NCI-H1417 treated with DMSO at 0.1 percent for 48 hours (cell line): ENCODE measurements around the gene KIF5B.
"Not testable (repeated sequence)": the region's sequence is repeated elsewhere in the genome, so short reads cannot be mapped to it uniquely, and the experiment has no call there.

ENCODE experiments used
- DNase-seq: peaks from one replicate; lab custom pipeline; 2025; lab: John Stamatoyannopoulos, UW

The KIF5B gene

DNA sequence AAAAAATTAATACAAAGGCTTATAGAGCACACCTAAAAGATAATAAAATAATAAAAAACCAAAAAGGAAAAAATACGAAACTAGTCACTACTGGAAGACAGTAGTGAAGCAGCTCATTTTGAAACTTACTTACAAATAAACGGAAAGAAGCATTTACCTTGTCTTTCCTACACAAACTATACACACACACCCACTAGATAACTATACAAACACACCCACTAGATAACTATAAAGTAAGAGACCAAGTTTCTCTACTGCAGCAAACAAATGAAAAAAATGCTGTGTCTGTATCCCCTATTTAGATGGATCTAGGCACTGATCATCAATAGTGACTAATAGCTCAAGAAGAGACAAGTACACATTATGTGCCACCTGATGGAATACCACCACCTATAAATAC lies 49.2 kb downstream of the KIF5B start:
- DNase-seq, result no peak

DNA sequence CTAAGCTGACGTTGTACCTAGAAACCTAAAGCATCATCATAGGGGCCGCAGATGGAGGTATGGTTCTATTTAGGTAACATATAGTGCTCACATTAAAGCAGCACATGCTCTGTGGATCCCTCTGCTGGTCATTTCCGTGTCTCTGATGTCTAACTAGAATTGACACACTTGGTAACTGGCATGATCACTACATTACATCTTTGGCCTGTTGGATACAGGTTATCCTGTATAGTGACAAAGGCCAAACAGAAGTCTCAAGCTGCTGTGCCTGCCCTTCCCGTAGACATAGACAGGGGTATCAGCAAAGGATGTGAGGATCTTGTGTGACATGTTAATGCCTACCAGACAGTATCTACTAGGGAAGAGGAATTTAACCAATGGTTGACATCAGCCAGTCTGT lies 51.2 kb downstream of the KIF5B start:
- no peak for DNase-seq

DNA sequence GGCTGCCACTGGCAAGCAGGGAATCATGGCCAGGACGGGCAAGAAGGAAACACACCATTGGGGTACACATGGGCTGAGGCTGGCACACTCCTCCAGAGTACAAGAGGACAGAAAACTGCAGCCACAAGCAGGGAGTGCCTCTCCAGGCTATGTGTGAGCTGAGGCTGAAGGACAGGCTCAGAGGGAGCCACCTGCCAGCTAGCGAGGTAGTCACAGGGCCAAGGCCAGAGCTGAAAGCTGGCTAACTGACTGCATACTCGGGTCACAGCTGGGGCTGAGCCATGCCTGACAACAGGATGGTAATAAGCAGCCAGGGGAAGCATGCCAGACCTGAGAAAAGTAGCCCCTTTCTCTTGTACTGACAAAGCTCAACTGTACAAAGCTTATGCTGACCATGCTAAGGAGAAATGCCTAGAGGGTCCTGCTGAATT lies 52.0 kb downstream of the KIF5B start:
- no peak for DNase-seq

DNA sequence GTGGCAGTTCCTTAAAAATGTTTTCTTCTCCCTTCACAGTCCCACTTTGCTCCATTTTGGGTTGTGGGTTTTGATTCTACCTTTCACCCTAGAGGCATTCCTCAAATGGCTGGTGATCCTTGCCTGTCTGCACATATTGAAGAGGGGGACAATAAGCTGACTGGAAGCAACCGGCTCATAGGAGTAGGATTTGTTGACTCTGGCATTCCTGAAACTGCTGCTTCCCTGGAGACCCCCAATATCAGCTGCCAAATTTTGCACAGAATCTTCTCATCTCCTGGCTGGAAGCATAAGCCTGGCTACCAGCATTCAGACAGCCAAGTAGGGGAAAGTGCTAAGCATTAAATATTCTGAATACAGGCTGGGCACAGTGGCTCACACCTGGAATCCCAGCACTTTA lies 53.7 kb downstream of the KIF5B start:
- DNase-seq, result no peak

DNA sequence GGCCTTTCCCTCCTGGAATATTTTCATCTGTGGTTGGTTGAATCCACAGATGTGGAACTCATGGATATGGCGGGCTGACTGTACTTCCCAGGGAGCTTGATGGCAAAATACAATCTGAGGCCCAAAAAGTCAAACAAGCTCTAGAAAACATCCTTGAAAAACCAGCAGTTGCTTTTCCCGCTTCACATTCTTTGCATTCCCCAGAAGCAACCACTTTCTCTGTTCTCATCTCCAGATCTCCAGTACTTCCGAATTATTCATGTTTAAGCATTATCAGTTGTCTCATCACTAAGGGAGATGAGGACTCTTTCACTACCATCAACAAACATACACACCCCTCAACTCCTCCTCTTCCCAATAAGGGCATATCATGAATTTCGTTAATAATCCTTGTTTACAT lies 55.3 kb downstream of the KIF5B start:
- no peak for DNase-seq

DNA sequence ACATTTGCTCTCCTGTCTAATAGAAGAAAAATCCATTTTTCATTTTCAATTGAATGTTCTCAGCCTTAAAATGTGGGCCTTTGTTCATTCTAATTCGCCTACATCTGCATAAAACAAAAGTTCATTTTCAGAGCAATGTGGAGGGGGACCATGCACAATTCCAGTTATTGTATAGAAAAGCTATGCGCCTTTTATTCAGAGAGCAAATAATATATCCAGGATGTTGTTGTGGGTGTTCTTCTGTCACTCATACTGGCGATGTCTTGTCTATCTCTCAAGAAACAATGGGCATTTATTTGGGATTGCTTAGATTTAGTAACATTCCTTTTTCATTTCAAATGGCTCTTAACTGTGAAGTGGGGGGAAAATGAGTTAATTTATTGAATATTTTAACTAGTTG lies 56.4 kb downstream of the KIF5B start:
- no peak for DNase-seq

DNA sequence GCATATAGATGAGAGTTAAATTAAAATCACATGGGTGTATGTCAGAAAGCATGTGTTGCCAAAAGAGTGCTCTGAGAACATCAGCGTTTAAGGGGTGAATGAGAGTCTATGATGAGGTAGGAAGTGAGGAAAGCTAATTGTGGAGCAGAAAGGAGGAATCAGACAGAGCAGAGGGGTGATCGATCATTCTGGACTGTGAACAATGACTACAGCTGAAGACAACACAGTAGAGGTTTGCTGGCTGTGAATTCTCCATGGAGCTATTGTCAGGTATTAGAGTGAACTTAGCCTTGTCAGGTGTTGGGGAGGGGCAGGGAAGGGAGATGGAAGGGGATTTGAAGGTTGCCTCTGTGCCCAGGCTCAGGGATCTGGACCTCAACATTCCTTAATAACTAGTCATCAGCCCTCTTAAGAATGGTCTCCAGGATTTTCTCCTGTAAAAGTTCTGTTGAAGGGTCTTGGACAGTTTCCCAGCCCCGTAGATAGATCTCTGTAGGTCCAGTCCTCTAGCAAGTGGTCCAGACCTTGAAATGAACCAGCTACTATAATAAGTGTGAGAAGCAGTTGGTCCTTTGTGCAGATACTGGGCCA lies 57.1 kb downstream of the KIF5B start:
- no peak for DNase-seq

DNA sequence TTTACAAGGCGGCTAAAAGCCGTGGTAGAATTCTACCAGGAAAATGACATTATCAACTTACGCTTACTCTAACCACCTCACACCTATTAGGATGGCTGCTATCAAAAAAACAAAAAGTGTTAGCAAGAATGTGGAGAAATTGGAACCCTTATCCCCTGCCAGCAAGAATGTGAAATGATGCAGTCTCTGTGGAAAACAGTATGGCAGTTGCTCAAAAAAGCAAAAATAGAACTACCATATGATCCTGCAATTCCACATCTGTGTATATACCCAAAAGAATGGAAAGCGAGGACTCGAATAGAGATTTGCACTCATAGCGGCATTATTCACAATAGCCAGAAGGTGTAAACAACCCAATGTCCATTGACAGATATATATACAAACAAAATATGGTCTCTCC lies 61.3 kb downstream of the KIF5B start:
- no peak for DNase-seq

DNA sequence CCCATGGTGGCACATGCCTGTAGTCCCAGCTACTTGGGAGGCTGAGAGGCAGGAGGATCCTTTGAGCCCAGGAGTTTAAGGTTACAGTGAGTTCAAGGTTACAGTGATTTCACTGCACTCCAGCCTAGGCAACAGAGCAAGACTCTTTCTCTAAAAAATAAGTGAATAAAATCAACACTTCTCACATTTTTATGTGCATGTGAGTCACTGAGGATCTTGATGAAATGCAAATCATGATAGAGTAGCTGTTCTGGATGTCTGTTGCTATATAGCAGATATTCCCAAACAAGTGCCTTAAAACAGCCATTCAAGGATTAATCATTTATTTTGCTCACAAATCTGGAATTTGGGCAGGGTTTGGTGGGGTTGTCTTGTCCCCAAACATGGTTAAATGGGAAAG lies 65.3 kb downstream of the KIF5B start:
- no peak for DNase-seq

DNA sequence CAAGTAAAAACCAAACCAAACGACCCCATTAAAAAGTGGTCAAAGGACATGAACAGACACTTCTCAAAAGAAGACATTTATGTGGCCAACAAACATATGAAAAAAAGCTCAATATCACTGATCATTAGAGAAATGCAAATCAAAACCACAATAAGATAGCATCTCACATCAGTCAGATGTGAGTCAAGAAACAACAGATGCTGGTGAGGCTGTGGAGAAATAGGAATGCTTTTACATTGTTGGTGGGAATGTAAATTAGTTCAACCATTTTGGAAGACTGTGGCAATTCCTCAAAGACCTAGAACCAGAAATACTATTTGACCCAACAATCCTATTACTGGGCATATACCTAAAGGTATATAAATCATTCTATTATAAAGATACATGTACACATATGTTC lies 68.4 kb downstream of the KIF5B start:
- DNase-seq, result not testable (repeated sequence)

DNA sequence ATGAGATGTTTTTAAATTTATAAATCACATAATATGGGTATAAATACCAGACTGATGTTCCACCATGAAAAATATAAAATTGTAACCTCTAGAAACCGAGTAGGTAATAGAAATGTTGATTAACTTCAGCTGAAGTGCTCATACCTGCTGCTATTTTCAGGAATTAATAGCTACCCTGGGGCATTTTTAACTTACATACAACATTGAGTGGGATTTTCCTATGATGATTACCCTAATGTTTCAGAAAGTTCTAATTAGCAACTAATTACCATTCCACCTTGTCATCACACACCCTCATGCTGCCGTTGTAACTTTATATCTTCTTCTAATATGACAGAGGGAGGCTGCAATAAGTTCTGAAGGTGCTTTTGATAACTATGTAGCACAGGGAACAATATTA lies 74.1 kb downstream of the KIF5B start:
- DNase-seq, result no peak

DNA sequence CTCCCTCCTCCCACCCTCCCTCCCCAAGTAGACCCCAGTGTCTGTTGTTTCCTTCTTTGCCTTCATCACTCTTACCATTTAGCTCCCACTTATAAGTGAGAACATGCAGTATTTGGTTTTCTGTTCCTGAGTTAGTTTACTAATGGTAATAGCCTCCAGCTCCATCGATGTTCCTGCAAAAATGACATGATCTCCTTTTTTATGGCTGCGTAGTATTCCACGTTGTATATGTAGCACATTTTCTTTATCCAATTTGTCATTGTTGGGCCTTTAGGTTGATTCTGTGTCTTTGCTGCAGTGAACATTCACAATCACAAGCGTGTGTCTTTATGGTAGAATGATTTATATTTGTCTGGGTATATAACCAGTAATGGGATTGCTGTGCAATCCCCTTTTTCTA lies 75.8 kb downstream of the KIF5B start:
- no peak for DNase-seq

DNA sequence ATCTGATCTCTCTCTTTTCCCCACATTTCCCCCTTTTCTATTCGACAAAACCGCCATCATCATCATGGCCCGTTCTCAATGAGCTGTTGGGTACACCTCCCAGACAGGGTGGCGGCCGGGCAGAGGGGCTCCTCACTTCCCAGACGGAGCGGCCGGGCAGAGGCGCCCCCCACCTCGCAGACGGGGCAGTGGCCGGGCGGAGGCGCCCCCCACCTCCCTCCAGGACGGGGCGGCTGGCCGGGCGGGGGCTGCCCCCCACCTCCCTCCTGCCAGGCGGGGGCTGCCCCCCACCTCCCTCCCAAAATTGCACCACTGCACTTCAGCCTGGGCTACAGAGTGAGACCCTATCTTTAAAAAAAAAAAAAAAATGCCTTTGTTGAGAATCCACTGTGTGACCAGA lies 77.2 kb downstream of the KIF5B start:
- DNase-seq, result not testable (repeated sequence)

DNA sequence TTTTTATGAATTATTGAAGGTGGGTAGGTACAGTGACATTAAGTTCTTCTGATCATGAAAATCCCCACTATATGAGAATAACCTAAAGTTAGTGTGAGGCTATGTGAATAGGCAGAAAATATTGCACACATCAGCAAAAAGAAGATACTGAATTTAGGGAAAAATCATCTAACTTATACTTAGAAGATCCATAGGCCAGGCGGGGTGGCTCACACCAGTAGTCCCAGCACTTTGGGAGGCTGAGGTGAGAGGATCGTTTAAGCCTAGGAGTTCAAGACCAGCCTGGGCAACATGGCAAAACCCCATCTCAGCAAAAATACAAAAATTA lies 78.1 kb downstream of the KIF5B start:
- DNase-seq, result no peak

DNA sequence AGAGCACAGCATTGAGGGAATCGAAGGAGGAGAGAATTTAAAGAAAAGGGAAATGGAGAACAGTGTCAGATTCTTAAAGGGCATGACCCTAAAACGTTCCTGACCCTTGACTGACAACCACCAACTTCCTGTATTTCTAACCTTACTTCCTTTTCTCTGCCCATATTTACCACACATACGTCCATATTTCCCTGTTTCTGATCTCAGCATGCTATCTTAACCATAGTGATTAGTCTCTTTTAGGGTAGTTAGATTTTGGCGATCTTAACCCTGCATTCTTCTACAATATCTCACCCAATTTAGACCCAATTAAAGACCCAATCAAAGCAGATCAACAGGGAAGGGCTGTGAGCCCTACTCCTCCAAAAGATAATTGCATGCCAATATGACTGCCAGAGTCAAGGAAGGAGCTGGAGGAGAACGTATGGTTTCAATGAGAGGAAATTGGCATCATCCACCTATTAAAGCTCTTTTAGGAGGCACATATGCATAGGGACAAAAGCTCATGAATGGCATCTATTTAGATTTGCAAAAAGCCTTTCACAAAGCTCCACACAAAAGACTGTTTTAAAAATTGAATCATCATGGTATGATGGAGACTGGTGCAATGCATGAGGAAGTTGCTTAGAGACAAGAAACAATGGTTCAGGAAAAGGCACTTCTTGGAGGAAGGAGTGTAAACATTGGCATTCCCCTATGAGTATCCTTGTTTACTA lies 78.6 kb downstream of the KIF5B start:
- DNase-seq, result no peak

DNA sequence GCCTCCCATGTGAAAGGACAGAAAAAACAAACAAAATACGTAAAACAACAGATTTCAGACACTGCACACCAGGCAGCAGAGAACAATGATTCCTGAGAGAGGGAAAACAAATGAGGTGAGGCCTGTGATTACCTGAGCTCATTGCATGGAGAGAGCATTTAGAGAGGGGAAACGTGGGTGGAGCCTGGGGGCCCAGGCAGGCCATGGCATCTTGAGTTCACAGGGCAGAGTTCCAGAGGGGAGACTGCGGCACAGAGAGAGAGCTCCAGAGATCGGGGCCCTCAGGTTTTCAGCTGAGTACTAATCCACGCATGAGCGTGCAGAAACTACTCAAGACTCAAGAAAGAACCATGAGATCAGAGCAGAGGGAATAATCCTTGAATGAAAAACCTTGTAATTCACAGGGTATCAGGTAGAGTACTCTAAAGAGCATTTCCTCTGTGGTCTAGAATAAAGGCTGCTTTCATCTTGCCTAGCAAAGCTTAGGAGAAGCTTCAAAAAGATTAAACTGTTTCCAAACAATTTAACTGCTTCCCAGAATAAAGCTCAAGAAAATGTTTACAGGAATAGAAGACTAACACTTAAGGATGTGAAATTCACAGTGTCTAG lies 81.0 kb downstream of the KIF5B start:
- no peak for DNase-seq

DNA sequence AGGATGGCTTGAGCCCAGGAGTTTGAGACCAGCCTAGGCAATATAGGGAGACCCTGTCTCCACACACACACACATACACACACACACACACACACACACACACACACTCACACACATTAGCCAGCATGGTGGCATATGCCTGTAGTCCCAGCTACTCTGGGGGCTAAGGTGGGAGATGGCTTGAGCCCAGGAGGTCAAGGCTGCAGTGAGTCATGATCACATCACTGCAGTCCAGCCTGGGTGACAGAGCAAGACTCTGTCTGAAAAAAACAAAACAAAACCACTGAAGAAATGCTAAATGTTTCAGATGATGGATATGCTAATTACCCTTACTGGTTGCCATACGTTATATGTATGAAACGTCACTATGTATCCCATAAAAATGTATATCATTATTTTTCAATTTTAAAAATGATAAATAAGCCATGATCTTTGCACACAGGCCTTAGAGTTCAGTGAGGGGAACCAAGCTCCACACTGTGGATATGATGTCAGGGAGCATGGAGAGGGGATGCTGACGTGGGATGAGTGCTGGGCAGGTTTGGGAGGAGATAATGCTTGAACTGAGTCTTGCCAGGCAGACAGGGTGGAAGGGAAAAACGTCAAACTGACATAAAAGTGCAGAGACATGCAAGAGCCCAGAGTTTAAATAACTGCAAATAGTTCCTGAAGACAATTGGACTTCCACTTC lies 81.6 kb downstream of the KIF5B start:
- DNase-seq, result no peak

DNA sequence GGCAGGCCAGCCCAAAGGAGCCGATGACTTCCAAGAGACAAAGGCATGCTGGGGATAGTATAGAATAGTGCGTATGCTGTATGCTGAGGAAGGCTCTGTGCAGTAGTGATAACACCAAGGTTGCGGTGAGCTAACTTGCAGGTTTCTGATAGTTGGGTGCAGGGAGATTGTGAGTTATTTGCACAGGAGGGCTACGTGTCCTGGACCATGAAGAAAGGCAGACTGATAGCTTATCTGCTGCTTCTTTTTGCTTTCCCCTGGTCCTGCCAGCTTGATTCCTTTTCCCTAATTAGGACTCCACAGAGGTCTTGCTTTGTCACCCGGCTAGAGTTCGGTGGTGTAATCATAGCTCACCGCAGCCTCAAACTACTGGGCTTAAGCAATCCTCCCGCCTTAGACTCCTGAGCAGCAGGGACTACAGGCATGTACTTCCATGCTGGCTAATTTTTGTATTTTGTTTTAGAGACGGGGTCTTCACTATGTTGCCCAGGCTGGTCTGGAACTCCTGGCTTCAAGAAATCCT lies 83.6 kb downstream of the KIF5B start:
- DNase-seq, result no peak

DNA sequence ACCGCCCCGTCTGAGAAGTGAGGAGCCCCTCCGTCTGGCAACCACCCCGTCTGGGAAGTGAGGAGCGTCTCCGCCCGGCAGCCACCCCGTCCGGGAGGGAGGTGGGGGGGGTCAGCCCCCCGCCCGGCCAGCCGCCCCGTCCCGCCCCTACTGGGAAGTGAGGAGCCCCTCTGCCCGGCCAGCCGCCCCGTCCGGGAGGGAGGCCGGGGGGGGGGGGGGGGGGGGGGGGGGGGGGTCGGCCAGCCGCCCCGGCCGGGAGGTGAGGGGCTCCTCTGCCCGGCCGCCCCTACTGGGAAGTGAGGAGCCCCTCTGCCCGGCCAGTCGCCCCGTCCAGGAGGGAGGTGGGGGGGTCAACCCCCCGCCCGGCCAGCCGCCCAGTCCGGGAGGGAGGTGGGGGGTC lies 86.4 kb downstream of the KIF5B start:
- DNase-seq, result not testable (repeated sequence)

DNA sequence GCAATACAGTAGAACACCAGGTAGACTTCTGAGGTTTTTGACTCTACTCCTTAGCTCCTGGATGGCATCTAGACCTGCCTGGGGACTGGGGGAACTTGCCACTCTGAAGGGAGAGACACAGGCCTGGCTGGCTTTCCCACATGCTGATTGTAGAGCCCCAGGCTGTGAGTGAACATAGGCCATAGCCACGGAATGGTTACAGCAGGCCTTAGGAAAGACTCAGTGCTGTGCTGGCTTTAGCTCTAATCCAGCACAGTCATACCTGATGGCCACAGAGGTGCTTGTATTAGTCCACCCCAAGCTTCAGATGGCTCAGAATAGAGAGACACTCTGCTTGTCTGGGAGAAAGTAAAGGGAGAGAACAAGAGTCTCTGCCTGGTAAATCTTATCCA lies 92.6 kb downstream of the KIF5B start:
- no peak for DNase-seq

DNA sequence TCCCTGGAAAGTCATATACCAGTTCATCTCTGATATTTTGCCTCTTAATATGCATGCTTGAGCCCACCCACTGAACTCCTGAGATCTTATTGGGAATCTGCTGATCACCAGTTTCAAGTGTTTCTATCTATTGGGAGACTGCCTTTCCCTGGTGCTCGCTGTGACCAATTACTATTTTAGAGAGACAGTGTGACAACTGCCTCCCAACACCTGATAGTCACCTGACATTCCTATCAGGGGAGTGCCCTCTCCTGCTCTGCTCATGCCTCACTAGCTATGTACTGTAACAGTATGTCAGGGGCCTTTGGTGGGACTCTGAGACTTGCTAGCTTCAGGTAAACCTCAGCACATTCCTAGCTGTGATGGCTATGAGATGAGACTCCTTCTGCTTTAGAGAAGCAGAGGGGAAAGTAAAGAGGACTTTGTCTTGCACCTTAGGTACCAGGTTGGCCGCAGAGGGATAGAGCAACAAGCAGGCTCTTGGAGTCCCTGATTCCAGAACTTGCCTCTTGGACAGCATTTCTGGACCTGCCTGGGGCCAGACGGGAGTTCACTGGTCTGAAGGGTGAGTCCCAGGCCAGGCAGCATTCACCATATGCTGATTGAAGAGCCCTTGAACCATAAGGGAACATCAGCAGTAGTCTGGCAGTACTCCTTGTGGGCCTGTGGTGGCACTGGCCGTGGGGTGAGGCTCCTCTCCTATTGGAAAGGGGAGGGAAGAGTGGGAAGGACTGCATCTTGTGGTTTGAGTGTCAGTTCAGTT lies 93.2 kb downstream of the KIF5B start:
- DNase-seq, result no peak
